GM12873 (cell line): ENCODE data around the gene SYS1.

Experiments
- TF ChIP-seq, protein P1 (sequence below): IDR thresholded peaks from 2 replicates; pipeline ENCODE4 v1.5.1; 2012; ENCODE audit warnings: low read depth, mild to moderate bottlenecking, moderate library complexity, low read length, control low read depth; ENCODE audit not compliant: insufficient read depth; ENCODE audit errors: missing control alignments

SYS1 gene

DNA sequence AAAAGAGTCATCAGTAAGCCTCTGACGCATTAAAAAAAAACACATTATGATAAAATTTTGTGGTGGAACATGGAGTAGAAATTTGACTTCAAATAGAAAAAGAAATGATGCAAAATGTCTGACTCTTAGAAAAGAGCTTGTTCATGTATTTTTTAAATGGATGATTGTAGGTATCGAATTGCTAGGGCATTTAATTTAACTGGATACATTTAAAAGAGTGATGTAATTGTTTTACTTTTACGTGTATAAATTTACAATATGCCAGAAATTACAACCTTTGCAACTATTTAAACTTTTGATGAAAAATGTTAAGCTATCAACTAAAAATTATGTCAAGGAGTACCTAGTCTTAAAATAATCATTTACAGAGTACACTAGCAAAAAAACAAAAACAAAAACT, 10.2 kb upstream of the SYS1 start:
- TF ChIP-seq, protein P1, sequence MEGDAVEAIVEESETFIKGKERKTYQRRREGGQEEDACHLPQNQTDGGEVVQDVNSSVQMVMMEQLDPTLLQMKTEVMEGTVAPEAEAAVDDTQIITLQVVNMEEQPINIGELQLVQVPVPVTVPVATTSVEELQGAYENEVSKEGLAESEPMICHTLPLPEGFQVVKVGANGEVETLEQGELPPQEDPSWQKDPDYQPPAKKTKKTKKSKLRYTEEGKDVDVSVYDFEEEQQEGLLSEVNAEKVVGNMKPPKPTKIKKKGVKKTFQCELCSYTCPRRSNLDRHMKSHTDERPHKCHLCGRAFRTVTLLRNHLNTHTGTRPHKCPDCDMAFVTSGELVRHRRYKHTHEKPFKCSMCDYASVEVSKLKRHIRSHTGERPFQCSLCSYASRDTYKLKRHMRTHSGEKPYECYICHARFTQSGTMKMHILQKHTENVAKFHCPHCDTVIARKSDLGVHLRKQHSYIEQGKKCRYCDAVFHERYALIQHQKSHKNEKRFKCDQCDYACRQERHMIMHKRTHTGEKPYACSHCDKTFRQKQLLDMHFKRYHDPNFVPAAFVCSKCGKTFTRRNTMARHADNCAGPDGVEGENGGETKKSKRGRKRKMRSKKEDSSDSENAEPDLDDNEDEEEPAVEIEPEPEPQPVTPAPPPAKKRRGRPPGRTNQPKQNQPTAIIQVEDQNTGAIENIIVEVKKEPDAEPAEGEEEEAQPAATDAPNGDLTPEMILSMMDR = no peak

DNA sequence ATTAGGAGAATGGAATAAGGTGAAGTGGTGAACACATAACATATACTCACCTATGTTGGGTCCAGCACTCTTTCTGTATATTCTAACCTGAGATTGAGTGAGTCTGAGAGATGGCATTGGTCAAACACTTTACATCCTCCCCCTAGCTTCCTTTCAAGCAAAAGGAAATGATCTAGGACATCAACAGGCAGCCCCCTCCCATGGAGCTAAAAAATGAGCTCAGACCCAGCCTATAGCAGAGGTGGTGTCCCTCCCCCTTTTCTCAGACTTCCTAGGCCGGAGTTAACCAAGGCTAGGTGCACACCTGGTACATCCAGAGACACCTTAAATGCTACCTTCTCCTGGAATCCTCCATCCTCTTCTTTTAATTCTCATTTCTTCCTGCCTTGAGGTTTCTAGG, 9.2 kb upstream of the SYS1 start:
- TF ChIP-seq, protein P1 = no peak

DNA sequence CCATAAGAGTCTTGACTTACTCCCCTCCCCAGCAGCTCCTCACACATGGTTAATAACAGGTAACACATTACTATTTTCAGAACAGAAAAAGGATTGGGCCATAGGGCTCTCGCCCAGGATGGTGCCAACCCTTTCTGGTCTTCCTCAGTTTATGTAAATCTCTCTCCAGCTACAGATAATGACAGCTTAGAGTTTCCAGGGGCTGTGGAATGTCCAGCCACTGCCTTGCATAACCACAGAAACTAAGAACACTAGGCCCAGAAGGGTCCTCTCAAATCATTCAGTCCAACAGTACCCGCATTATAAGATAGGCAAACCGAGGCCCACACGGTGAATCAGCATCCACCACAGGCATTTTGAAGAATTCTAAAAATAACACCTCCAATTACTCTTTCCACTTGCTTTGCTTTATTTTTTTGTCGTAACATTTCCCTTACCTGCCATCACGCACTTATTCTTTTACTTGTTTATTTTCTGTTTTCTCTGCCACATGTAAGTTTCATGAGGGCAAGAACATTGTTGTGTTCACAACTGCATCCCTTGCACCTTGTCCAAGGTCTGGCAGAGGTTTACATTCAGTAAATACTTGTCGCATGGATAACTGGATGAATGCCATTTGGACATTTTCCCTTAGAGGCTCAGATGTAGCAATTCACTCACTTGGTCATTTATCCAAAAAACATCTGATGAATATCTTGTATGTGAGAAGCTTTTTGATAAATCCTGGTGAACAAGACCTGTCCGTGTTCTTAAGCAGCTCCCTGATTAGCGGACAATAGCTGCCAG, 8.3 kb upstream of the SYS1 start:
- TF ChIP-seq, protein P1 = no peak

DNA sequence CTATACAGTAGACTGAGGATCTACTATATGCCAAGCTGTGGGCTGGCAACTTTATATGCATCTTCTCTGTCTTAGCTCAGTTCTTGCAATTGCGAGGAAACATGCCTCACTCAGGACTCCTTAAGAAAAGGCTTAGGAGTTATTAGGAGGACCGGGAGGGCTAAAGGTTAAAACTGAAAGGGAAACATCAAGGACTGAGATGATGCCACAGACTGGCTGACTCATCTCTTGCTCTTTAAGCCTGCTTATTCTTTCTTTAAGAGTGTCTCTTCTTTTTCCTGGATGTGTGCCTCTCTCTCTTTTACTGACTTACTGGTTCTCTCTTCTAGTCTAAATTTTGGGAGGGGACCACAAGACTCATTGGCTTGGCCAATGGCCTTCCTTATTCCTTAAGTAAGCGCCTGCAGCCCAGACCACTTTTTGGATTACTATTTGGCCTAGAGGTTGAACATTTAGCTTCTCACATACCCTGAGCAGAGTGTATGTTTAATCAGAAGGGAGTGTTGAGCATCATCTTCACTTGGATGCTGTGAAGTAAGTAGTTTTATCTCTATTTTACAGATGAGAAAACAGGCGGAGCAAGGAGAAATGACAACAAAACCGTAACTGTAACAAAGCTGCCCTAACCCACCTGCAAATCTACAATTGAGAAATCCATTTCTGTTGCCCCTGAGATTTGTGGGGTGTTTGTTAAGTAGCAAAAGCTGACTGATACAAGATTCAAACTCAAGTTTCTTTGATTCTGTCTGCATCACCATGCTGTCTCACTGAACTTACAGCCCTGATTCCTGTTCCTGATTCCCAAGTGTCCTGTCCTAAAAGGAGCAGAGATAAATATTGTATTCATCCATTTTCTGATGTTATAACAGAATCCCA, 7.5 kb upstream of the SYS1 start:
- TF ChIP-seq, protein P1 = no peak

DNA sequence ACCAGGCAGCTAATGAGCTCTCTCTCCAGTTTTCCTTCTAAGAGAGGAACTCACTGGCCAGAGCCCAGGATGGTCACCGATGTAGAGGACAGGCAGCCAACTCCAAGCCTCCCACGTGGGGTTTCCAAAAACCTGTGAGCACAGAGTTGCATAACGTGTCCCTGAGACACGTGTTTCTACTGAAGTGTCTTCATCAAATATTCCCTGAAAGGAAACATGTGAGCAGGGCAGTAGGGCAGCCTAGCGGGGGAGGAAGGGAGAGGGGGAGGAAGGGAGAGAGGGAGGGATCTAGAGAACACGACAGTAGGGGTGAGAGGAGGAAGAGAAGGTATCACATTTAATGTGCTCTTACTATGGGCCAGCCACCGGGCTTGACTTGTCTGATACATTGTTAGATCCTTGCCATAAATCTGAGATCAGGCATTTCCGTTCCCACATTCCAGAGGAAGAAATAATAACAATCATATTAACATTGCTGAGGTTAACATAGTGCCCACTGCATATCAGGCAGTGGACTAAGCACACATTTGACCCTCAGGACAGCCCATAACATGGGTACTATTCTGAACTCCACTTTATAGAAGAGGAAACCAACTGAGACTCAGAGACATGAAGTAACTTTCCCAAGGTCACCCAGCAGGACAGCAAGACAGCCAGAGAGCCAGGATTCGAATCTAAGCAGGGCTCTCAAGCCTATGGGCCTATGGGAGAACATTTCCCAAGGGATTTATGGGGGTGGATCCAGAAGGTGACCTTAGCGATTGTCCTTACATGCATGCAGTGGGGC, 4.5 kb upstream of the SYS1 start:
- TF ChIP-seq, protein P1 = no peak

DNA sequence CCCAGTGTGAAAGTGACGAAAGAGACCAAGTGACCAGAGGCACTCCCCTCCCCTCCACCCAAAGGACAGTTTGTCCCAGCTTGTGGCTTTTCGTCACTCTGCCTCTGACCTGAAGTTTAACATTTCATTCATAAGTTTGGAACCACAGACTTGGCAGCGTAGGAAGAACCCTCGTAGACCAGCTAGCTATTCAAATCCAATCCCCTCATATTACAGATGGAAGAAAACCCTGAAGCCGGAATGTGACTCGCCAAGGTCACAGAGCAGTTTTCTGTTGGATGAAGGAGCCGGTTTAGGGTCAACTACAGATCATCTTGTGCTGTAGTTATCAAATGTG, 3.9 kb upstream of the SYS1 start:
- TF ChIP-seq, protein P1 = no peak
